KMS-11 (cell line): ENCODE measurements around the gene PAK5.

ENCODE experiments used
- H2AFZ ChIP-seq: fragments of 200-600 bp; sonication (generic); 2 replicates; pipeline ENCODE4 v1.6.1; 2016; ENCODE audit warnings: antibody characterized with exemption, mixed run types, low read depth
- H3K27ac ChIP-seq: fragments of 200-600 bp; sonication (generic); 2 replicates; pipeline ENCODE4 v1.6.1; 2016; ENCODE audit warnings: mild to moderate bottlenecking, mixed run types
- H3K27me3 ChIP-seq: fragments of 200-600 bp; sonication (generic); 2 replicates; pipeline ENCODE4 v1.6.1; 2017; ENCODE audit warnings: mild to moderate bottlenecking, low read depth, mixed run types, moderate library complexity; ENCODE audit not compliant: insufficient read depth
- H3K36me3 ChIP-seq: fragments of 200-600 bp; sonication (generic); 2 replicates; pipeline ENCODE4 v1.6.1; 2017; ENCODE audit warnings: mild to moderate bottlenecking, mixed run types; ENCODE audit not compliant: insufficient read depth
- H3K4me1 ChIP-seq: fragments of 200-600 bp; sonication (generic); 2 replicates; pipeline ENCODE4 v1.6.1; 2016; ENCODE audit warnings: mild to moderate bottlenecking, low read depth, mixed run types; ENCODE audit not compliant: poor library complexity, severe bottlenecking
- H3K4me2 ChIP-seq: fragments of 200-600 bp; sonication (generic); 2 replicates; pipeline ENCODE4 v1.7.0; 2016; ENCODE audit warnings: mild to moderate bottlenecking, mixed run types
- H3K4me3 ChIP-seq: fragments of 200-600 bp; sonication (generic); IDR thresholded peaks from 2 replicates; pipeline ENCODE4 v1.6.1; 2017; ENCODE audit warnings: low read depth, low read length, mixed read lengths; ENCODE audit not compliant: insufficient read depth
- H3K79me2 ChIP-seq: fragments of 200-600 bp; sonication (generic); 2 replicates; pipeline ENCODE4 v1.6.1; 2016; ENCODE audit warnings: low read depth, mixed run types; ENCODE audit not compliant: insufficient read depth
- H3K9ac ChIP-seq: fragments of 200-600 bp; sonication (generic); 2 replicates; pipeline ENCODE4 v1.6.1; 2016; ENCODE audit warnings: mild to moderate bottlenecking, mixed run types
- H4K20me1 ChIP-seq: fragments of 200-600 bp; sonication (generic); 2 replicates; pipeline ENCODE4 v1.6.1; 2016; ENCODE audit warnings: mild to moderate bottlenecking, mixed run types; ENCODE audit not compliant: insufficient read depth
- TF ChIP-seq, protein P1 (sequence below): fragments of 200-600 bp; sonication (generic); conservative IDR thresholded peaks from 2 replicates; pipeline ENCODE4 v1.6.1; 2017; ENCODE audit warnings: low read depth, mild to moderate bottlenecking, antibody characterized with exemption, low read length, moderate library complexity, mixed read lengths

PAK5 gene

GRCh38 chr20:9532069-9532838, 306.6 kb downstream of the PAK5 start:
- no peak overlapping the region for H2AFZ ChIP-seq

GRCh38 chr20:9531581-9531980, 307.3 kb downstream of the PAK5 start:
- no peaks in the 10 kb centered on the region for H3K27me3 ChIP-seq
- H3K4me2 ChIP-seq: no peak overlapping the region
- H3K79me2 ChIP-seq: no peaks in the 10 kb centered on the region
- TF ChIP-seq, protein P1, sequence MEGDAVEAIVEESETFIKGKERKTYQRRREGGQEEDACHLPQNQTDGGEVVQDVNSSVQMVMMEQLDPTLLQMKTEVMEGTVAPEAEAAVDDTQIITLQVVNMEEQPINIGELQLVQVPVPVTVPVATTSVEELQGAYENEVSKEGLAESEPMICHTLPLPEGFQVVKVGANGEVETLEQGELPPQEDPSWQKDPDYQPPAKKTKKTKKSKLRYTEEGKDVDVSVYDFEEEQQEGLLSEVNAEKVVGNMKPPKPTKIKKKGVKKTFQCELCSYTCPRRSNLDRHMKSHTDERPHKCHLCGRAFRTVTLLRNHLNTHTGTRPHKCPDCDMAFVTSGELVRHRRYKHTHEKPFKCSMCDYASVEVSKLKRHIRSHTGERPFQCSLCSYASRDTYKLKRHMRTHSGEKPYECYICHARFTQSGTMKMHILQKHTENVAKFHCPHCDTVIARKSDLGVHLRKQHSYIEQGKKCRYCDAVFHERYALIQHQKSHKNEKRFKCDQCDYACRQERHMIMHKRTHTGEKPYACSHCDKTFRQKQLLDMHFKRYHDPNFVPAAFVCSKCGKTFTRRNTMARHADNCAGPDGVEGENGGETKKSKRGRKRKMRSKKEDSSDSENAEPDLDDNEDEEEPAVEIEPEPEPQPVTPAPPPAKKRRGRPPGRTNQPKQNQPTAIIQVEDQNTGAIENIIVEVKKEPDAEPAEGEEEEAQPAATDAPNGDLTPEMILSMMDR: no peak
- no peak overlapping the region for H3K4me3 ChIP-seq
- no peak overlapping the region for H3K27ac ChIP-seq
- no peaks in the 10 kb centered on the region for H3K4me1 ChIP-seq
- H3K9ac ChIP-seq: no peak overlapping the region
- no peak overlapping the region for H2AFZ ChIP-seq
- H4K20me1 ChIP-seq: no peaks in the 10 kb centered on the region
- no peaks in the 10 kb centered on the region for H3K36me3 ChIP-seq

More at GRCh38 chr20:9532069-9532838, 306.6 kb downstream of the PAK5 start:
- H4K20me1 ChIP-seq: no peaks in the 10 kb centered on the region
- no peaks in the 10 kb centered on the region for H3K36me3 ChIP-seq
- H3K4me1 ChIP-seq: no peaks in the 10 kb centered on the region
- no peak overlapping the region for H3K9ac ChIP-seq
- H3K4me2 ChIP-seq: no peak overlapping the region
- H3K4me3 ChIP-seq: no peak overlapping the region
- TF ChIP-seq, protein P1: no peak
- no peaks in the 10 kb centered on the region for H3K79me2 ChIP-seq
- no peak overlapping the region for H3K27ac ChIP-seq
- no peaks in the 10 kb centered on the region for H3K27me3 ChIP-seq

- Histone ChIP-seq H3K4me3 (no peak overlapping the region), H3K4me2 (no peak overlapping the region)
Measured at GRCh38 chr20:9523636-9524035, 315.2 kb downstream of the PAK5 start.

DNA sequence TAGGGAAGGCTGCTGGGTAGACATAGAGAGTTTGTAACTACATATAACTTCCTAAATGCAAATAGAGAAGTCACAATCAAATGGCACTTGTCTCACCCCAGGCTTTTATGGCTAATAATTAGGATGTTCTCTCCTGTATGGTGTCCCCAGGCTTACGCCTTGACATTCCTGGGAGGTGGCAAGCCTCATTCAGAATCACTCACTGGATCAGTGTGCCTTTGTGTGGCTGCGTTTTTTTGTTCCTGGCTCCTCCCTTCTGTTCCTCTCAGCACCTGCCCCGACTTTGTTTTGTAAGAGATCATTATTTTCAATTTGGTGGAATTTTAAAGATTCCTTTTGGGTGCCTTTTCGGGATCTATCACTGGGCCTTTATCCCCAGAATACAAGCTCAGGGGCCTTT, 318.8 kb downstream of the PAK5 start:
- Histone ChIP-seq H3K27me3 (no peaks in the 10 kb centered on the region), H3K27ac (no peak overlapping the region), H2AFZ (no peak overlapping the region), H3K4me2 (no peak overlapping the region), H3K4me1 (no peaks in the 10 kb centered on the region), H3K36me3 (no peaks in the 10 kb centered on the region), H3K4me3 (no peak overlapping the region), H4K20me1 (no peaks in the 10 kb centered on the region), H3K79me2 (no peaks in the 10 kb centered on the region), H3K9ac (no peak overlapping the region)
- TF ChIP-seq, protein P1: no peak

More at GRCh38 chr20:9523636-9524035, 315.2 kb downstream of the PAK5 start:
- Histone ChIP-seq H3K27ac (no peak overlapping the region), H3K4me1 (no peaks in the 10 kb centered on the region), H3K27me3 (no peaks in the 10 kb centered on the region), H2AFZ (no peak overlapping the region), H3K36me3 (no peaks in the 10 kb centered on the region), H3K79me2 (no peaks in the 10 kb centered on the region), H3K9ac (no peak overlapping the region), H4K20me1 (no peaks in the 10 kb centered on the region)
- TF ChIP-seq, protein P1: no peak
